ENCODE results near the gene CSN3. TPM values are rescaled to one million over a fixed set of nuclear protein-coding genes. Genes with fewer than 3 reads are reported as not detected.

Gene CSN3
- total RNA-seq, 1 experiment from 2014 or later: not detected

DNA sequence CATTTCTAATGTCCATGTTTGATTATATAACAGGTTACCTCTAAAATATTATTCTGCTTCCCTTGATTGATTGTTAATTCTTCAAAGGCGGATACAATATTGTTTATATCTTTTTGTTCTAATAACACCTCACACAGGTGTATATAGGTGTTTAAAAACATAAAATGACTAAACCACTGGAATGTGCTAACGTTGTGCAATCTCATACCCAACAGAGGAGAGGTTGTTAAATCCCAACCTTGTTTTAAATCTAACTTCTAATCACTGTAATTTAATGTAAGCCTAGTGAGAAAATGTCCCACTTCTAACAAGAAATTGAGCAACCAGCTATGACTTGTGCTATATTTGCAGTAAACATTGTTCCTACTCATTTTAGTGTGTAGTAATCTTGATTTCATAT lies 45.5 kb upstream of the CSN3 start:
- Mint-ChIP-seq H3K4me3 (no peak overlapping the region), H3K27ac (no peak overlapping the region), H3K4me1 (peaks cover 7% of the 10 kb centered on the region in 2 experiments), H3K9me3 (no peaks in the 10 kb centered on the region), H3K27me3 (ENCODE audit: low read depth) (no peaks in the 10 kb centered on the region), H3K36me3 (ENCODE audit: insufficient read depth in 1 of 3, low read depth in 3 of 3) (no peaks in the 10 kb centered on the region)
- no peak overlapping the region for H3K56ac ChIP-seq (ENCODE audit: insufficient read length, low read depth, low read length)
- H4K8ac ChIP-seq (replicated peaks; ENCODE audit: insufficient read length, low read depth, low read length): no peak overlapping the region
- H3K18ac ChIP-seq (ENCODE audit: insufficient read length, low read depth, low read length): no peak overlapping the region
- H2BK15ac ChIP-seq (ENCODE audit: low read depth, low read length): no peak overlapping the region
- H4K5ac ChIP-seq (ENCODE audit: insufficient read length, low read depth, low read length): no peak overlapping the region
- H2BK20ac ChIP-seq (ENCODE audit: low read depth, low read length, poor library complexity, severe bottlenecking): no peak overlapping the region
- H3K27ac ChIP-seq (ENCODE audit: insufficient read length, low read depth, low read length): no peak overlapping the region
- H4K20me1 ChIP-seq (ENCODE audit: control insufficient read depth, insufficient read depth, insufficient read length): no peaks in the 10 kb centered on the region
- H3K14ac ChIP-seq (ENCODE audit: insufficient read depth, low read length): no peak overlapping the region
- H3K9me3 ChIP-seq (ENCODE audit: control insufficient read depth, low read depth, low read length): no peaks in the 10 kb centered on the region
- no peaks in the 10 kb centered on the region for H3K79me1 ChIP-seq (ENCODE audit: insufficient read depth, low read depth, low read length, poor library complexity, severe bottlenecking)
- no peak overlapping the region for H3T11ph ChIP-seq (ENCODE audit: low read length)
- no peak overlapping the region for H2BK5ac ChIP-seq (ENCODE audit: insufficient read length, low read length)
- no peaks in the 10 kb centered on the region for H3K27me3 ChIP-seq (ENCODE audit: insufficient read depth, low read length)
- no CpG with 5 or more reads among the region's 2 CpGs for WGBS (ENCODE audit: extremely low coverage, insufficient read length, low lambda C conversion rate)
- DNase-seq: no peak
- H2AK5ac ChIP-seq (ENCODE audit: insufficient read length, low read length): no peak overlapping the region
- no peak overlapping the region for H3K23ac ChIP-seq (ENCODE audit: insufficient read length, low read depth, low read length)
- no peak overlapping the region for H3K9ac ChIP-seq (ENCODE audit: extremely low read depth, insufficient read length, low read length)
- no peak overlapping the region for H2BK120ac ChIP-seq (ENCODE audit: low read depth, low read length, poor library complexity, severe bottlenecking)
- H4K91ac ChIP-seq (ENCODE audit: insufficient read length, low read depth, low read length): no peak overlapping the region
- no peaks in the 10 kb centered on the region for H3K23me2 ChIP-seq (ENCODE audit: insufficient read length, low read depth, low read length, poor library complexity, severe bottlenecking)
- no peak overlapping the region for H2AFZ ChIP-seq (ENCODE audit: low read length)
- no peak overlapping the region for H3K4me2 ChIP-seq (ENCODE audit: insufficient read depth, insufficient read length, low read length)
- no peak overlapping the region for H2BK12ac ChIP-seq (ENCODE audit: insufficient read length, low read depth, low read length)
- H3K79me2 ChIP-seq (ENCODE audit: insufficient read depth, low read length): no peaks in the 10 kb centered on the region
- H3K4ac ChIP-seq (ENCODE audit: low read depth, low read length): no peak overlapping the region
- no peaks in the 10 kb centered on the region for H3K4me1 ChIP-seq (ENCODE audit: insufficient read depth, low read length)
- TF ChIP-seq, protein P1, sequence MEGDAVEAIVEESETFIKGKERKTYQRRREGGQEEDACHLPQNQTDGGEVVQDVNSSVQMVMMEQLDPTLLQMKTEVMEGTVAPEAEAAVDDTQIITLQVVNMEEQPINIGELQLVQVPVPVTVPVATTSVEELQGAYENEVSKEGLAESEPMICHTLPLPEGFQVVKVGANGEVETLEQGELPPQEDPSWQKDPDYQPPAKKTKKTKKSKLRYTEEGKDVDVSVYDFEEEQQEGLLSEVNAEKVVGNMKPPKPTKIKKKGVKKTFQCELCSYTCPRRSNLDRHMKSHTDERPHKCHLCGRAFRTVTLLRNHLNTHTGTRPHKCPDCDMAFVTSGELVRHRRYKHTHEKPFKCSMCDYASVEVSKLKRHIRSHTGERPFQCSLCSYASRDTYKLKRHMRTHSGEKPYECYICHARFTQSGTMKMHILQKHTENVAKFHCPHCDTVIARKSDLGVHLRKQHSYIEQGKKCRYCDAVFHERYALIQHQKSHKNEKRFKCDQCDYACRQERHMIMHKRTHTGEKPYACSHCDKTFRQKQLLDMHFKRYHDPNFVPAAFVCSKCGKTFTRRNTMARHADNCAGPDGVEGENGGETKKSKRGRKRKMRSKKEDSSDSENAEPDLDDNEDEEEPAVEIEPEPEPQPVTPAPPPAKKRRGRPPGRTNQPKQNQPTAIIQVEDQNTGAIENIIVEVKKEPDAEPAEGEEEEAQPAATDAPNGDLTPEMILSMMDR (conservative IDR thresholded peaks at IDR 0.05): no peak
